ENCODE data around the gene PTPA. TPM values are rescaled to one million over a fixed set of nuclear protein-coding genes. Genes with fewer than 3 reads are reported as not detected.
A peak's percentile ranks its signal among the peaks of the same experiment; 100 is the strongest.
"Not testable (repeated sequence)": the region's sequence is repeated elsewhere in the genome, so short reads cannot be mapped to it uniquely, and the experiment has no call there.

Gene PTPA
- total RNA-seq, 2 experiments from 2014 or later = 83.0 to 94.5 TPM

DNA sequence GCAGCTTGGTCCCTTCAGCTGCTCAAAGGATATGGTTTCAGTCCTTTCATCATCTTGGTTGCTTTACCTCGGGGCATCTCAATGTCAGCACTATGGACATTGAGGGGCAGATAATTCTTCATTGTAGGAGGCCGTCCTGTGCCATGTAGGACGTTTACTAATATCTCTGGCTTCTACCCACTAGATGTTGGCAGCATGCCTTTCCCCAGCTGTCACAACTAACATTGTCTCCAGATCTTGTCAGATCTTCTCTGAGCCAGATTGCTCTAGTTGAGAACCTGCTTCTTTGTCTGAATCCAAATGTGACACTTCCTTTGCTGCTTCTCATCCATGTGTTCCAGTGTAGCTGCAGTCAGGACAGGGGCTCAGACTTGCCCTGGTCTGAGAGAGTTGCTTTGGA is 10.3 kb downstream of the PTPA start:
- peaks cover 26% of the 10 kb centered on the region for H3K36me3 Mint-ChIP-seq (ENCODE audit: low read depth)
- peaks cover 3% of the 10 kb centered on the region for H3K4me1 Mint-ChIP-seq (ENCODE audit: low read depth)
- no peaks in the 10 kb centered on the region for H3K27me3 Mint-ChIP-seq (ENCODE audit: low read depth)
- peaks cover 1% of the 10 kb centered on the region for H3K9me3 Mint-ChIP-seq
- no peak overlapping the region for H3K4me3 Mint-ChIP-seq
- CTCF ChIA-PET = interaction anchor here (0.5 to 1.3 kb wide), 4 partner anchors 9 to 505 kb away, joined by 3 to 5 read pairs (median 3); partner anchors contain the start of gene NTMT1
- intact Hi-C loops (cut with micrococcal nuclease) = no loop called here
- no peak overlapping the region for H3K27ac Mint-ChIP-seq
- no peak for DNase-seq

DNA sequence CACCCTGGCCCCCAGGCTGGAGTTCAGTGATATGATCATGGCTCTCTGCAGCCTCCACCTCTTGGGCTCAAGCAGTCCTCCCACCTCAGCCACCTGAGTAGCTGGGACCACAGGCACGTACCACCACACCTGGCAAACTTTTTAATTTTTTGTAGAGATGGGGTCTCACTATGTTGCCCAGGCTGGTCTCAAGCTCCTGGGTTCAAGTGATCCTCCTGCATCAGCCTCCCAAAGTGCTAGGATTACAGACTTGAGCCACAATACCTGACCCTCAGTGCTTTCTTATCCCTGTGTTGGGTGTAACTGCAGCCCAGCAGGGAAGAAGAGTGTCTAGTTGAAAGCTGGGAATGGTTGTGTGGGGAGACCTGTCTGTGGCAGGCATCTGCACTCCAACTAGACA is 10.9 kb downstream of the PTPA start:
- DNase-seq = no peak
- Mint-ChIP-seq H3K9me3 (peaks cover 1% of the 10 kb centered on the region), H3K4me3 (no peak overlapping the region), H3K4me1 (ENCODE audit: low read depth) (peaks cover 3% of the 10 kb centered on the region), H3K27ac (no peak overlapping the region), H3K27me3 (ENCODE audit: low read depth) (no peaks in the 10 kb centered on the region), H3K36me3 (ENCODE audit: low read depth) (peaks cover 26% of the 10 kb centered on the region)
- intact Hi-C loops (cut with micrococcal nuclease) = no loop called here
- CTCF ChIA-PET = interaction anchor here (0.7 to 1.5 kb wide), 5 partner anchors 9 to 30 kb away, joined by 3 to 6 read pairs (median 4); no protein-coding TSS in a partner anchor

DNA sequence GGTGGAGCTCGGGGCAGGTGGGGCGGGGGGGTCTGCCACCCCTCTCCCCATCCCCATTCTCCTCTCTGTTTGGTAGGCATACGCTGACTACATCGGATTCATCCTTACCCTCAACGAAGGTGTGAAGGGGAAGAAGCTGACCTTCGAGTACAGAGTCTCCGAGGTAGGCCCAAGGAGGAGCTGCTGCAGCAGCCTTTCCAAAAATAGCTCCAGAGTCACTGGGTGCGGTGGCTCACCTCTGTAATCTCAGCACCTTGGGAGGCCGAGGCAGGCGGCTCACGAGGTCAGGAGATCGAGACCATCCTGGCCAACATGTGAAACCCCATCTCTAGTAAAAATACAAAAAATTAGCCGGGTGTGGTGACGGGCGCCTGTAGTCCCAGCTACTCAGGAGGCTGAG is 11.8 kb downstream of the PTPA start:
- not testable (repeated sequence) for H3K27me3 Mint-ChIP-seq (ENCODE audit: low read depth)

DNA sequence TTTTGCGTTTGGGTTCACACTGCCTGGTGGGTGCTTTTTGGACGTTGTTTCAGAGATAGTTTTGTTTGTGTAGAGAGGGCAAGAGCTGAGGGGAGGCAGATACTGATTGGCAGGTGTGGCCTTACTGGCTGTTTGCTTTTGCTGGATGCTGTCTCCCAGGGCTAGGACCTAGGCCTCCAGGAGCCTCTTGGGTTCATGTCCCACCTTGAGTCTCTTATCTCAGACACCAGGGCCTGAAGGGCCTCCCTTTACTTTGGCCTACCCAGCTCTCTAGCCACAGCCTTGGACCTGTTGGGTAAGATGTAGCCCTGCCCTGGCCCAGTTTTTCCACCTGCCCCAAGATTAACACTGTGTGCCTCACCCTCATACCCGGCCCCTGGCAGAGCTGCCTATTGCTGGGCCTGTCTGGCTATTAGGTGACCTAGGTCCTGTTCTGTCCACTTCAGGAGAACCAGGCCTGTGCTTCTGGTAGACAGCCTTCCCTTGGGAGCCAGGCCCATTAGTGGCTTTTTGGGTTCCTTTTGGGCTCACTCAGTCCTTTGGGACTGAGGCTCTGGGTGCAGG is 13.4 kb downstream of the PTPA start:
- intact Hi-C loops (cut with micrococcal nuclease) = no loop called here
- no peak overlapping the region for H3K4me3 Mint-ChIP-seq
- CTCF ChIA-PET = interaction anchor here (0.5 to 2.8 kb wide), 4 partner anchors 15 to 487 kb away, joined by 3 to 15 read pairs (median 4); no protein-coding TSS in a partner anchor
- no peaks in the 10 kb centered on the region for H3K27me3 Mint-ChIP-seq (ENCODE audit: low read depth)
- peaks cover 22% of the 10 kb centered on the region for H3K36me3 Mint-ChIP-seq (ENCODE audit: low read depth)
- peaks cover 2% of the 10 kb centered on the region for H3K4me1 Mint-ChIP-seq (ENCODE audit: low read depth)
- H3K27ac Mint-ChIP-seq = no peak overlapping the region
- no peaks in the 10 kb centered on the region for H3K9me3 Mint-ChIP-seq
- no peak for DNase-seq

More for the DNA sequence above, 11.8 kb downstream of the PTPA start:
- CTCF ChIA-PET = interaction anchor here (0.7 to 1.5 kb wide), 2 partner anchors 9 to 20 kb away, joined by 3 to 6 read pairs; no protein-coding TSS in a partner anchor
- H3K4me3 Mint-ChIP-seq; H3K27ac Mint-ChIP-seq; DNase-seq; H3K9me3 Mint-ChIP-seq; intact Hi-C loops (cut with micrococcal nuclease); H3K4me1 Mint-ChIP-seq (ENCODE audit: low read depth): not testable (repeated sequence)
- H3K36me3 Mint-ChIP-seq (ENCODE audit: low read depth) = peaks cover 23% of the 10 kb centered on the region

DNA sequence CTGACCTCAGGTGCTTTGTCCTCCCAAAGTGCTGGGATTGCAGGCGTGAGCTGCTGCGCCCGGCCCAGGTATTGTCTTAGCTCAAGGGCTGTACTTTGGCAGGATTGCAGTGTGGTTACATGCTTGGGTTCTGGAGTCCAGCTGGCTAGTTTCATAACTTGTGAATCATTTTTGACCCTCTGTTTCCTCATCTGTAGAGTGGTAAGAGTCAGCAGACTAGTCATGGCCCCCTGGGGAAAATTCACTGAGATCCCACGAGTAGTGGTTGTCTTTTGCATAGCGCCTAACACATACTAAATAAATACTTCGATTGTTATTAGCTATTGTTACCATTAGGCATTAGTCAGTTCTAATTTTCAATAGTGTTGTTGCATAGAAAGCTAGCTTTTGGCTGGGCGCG is 14.3 kb downstream of the PTPA start:
- H3K9me3 Mint-ChIP-seq = no peaks in the 10 kb centered on the region
- CTCF ChIA-PET = interaction anchor here (1.1 to 2.8 kb wide), 4 partner anchors 14 to 499 kb away, joined by 3 to 15 read pairs (median 4); no protein-coding TSS in a partner anchor
- peaks cover 16% of the 10 kb centered on the region for H3K36me3 Mint-ChIP-seq (ENCODE audit: low read depth)
- H3K27me3 Mint-ChIP-seq (ENCODE audit: low read depth) = no peaks in the 10 kb centered on the region
- DNase-seq = no peak
- intact Hi-C loops (cut with micrococcal nuclease) = no loop called here
- H3K4me3 Mint-ChIP-seq = no peak overlapping the region
- H3K4me1 Mint-ChIP-seq (ENCODE audit: low read depth) = no peaks in the 10 kb centered on the region
- no peak overlapping the region for H3K27ac Mint-ChIP-seq

DNA sequence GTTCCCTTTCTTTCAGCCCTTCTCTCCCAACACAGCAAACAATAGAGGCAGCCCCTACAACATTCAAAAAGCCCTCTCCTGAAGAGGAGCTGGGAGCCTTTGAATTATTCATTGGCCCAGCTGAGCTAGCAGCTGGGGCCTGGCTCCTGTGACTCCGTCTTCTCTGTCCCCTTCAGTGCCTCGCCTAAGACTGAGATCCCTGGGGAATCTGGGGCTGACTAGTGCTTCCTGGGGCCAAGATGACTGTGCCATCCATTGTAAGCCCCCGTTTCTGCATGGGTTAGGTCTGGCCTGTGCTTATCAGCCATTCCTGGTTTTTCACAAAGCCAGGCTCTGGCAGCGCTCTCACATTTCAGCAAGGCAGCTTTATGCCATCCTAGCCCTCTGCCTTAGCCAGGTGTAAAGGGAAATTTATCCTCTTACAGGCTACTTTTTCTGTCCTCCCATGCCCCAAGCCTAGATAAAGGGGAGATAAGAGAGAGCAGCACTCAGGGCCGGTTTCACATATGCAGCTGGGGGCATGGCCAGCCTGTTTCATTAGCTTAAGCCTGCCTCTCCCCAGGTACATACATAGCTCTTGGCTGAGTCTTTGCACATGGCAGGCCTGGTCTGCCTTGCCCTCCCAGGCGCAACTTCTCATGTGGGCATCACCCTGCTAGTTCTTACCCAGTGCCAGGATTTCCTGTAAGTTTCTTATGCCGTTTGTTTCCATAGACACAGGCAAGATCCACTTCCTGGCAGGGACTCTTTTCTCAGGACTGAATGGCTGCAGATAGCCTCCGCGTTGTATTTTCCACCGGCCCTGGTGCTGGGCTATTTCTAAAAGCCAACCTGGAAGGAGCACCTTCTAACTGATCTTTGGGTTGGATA is 15.8 kb downstream of the PTPA start:
- Mint-ChIP-seq H3K36me3 (ENCODE audit: low read depth) (peaks cover 14% of the 10 kb centered on the region), H3K27ac (no peak overlapping the region), H3K4me1 (ENCODE audit: low read depth) (peaks cover 6% of the 10 kb centered on the region), H3K27me3 (ENCODE audit: low read depth) (no peaks in the 10 kb centered on the region), H3K4me3 (no peak overlapping the region), H3K9me3 (no peaks in the 10 kb centered on the region)
- no peak for DNase-seq
- intact Hi-C loops (cut with micrococcal nuclease) = no loop called here
- CTCF ChIA-PET = interaction anchor here (2.8 kb wide), 1 partner anchor 12 kb away, joined by 15 read pairs; no protein-coding TSS in a partner anchor

DNA sequence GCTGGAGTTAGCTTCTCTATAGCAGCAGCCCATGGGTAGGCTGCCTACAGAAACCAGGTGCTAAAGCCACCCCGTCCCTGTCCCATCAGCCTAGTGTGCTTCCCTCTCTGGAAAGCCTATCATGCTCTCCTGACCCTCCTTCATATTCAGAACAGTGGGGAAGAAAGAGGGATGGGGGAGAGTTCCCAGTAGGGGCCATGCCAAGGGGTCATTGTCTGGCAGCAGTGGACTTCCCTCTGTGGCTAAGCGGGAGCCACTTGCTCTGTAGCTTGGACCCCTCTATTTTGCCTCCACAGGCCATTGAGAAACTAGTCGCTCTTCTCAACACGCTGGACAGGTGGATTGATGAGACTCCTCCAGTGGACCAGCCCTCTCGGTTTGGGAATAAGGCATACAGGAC is 17.5 kb downstream of the PTPA start:
- H3K4me3 Mint-ChIP-seq = no peak overlapping the region
- intact Hi-C loops (cut with micrococcal nuclease) = no loop called here
- no peaks in the 10 kb centered on the region for H3K27me3 Mint-ChIP-seq (ENCODE audit: low read depth)
- peaks cover 10% of the 10 kb centered on the region for H3K36me3 Mint-ChIP-seq (ENCODE audit: low read depth)
- no peak for DNase-seq
- no peaks in the 10 kb centered on the region for H3K9me3 Mint-ChIP-seq
- CTCF ChIA-PET = interaction anchor here (1.2 kb wide), 1 partner anchor 10 kb away, joined by 4 read pairs; no protein-coding TSS in a partner anchor
- peaks cover 6% of the 10 kb centered on the region for H3K4me1 Mint-ChIP-seq (ENCODE audit: low read depth)
- no peak overlapping the region for H3K27ac Mint-ChIP-seq

DNA sequence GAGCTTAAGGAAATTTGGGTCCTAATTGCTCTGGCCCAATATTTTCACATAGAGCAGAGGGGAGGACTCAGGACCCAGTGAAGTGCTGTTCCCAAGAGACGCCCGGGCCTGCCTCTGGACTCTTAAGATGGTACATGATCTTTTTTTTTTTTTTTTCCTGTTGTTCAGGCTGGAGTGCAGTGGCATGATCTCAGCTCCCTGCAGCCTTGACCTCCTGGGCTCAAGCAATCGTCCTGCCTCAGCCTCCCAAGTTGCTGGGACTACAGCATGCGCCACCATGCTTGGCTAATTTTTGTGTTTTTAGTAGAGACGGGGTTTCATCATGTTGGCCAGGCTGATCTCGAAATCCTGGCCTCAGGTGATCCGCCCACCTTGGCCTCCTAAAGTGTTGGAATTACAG is 19.1 kb downstream of the PTPA start:
- CTCF ChIA-PET = interaction anchor here (0.6 to 4.8 kb wide), 10 partner anchors 10 to 1491 kb away, joined by 3 to 50 read pairs (median 7); partner anchors contain the start of genes NTMT1 and PTPA
- H3K9me3 Mint-ChIP-seq; H3K4me3 Mint-ChIP-seq; H3K4me1 Mint-ChIP-seq (ENCODE audit: low read depth); DNase-seq; H3K27me3 Mint-ChIP-seq (ENCODE audit: low read depth); H3K27ac Mint-ChIP-seq; H3K36me3 Mint-ChIP-seq (ENCODE audit: low read depth): not testable (repeated sequence)
- intact Hi-C loops (cut with micrococcal nuclease) = loop anchor here (10.0 kb wide), 1 partner anchor 195 kb away; no protein-coding TSS in a partner anchor

DNA sequence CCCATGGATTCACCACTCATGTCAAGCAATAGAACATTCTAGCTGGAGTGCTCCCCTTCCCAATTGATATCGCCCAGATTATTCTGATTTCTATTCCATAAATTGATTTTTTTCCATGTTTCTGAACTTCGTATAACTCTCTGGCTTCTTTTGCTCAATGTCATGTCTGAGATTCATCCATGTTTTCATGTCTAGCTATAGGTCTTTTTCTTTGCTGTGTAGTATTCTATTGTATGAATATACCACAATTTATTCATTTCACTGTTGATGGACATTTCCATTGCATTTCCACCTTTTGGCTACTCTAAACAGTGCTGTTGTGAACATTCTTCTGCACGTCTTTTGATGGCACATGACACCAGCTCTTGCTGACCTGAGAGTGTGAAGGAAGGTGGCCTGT is 19.6 kb downstream of the PTPA start:
- H3K27me3 Mint-ChIP-seq (ENCODE audit: low read depth) = no peaks in the 10 kb centered on the region
- H3K9me3 Mint-ChIP-seq = no peaks in the 10 kb centered on the region
- H3K4me1 Mint-ChIP-seq (ENCODE audit: low read depth) = peaks cover 6% of the 10 kb centered on the region
- no peak for DNase-seq
- intact Hi-C loops (cut with micrococcal nuclease) = loop anchor here (1.0 to 10.0 kb wide), 2 partner anchors 194 to 480 kb away; no protein-coding TSS in a partner anchor
- H3K36me3 Mint-ChIP-seq (ENCODE audit: low read depth) = peaks cover 6% of the 10 kb centered on the region
- H3K4me3 Mint-ChIP-seq = no peak overlapping the region
- CTCF ChIA-PET = interaction anchor here (0.6 to 4.8 kb wide), 21 partner anchors 8 to 654 kb away, joined by 3 to 50 read pairs (median 5); partner anchors contain the start of genes NTMT1 and PTPA
- no peak overlapping the region for H3K27ac Mint-ChIP-seq

DNA sequence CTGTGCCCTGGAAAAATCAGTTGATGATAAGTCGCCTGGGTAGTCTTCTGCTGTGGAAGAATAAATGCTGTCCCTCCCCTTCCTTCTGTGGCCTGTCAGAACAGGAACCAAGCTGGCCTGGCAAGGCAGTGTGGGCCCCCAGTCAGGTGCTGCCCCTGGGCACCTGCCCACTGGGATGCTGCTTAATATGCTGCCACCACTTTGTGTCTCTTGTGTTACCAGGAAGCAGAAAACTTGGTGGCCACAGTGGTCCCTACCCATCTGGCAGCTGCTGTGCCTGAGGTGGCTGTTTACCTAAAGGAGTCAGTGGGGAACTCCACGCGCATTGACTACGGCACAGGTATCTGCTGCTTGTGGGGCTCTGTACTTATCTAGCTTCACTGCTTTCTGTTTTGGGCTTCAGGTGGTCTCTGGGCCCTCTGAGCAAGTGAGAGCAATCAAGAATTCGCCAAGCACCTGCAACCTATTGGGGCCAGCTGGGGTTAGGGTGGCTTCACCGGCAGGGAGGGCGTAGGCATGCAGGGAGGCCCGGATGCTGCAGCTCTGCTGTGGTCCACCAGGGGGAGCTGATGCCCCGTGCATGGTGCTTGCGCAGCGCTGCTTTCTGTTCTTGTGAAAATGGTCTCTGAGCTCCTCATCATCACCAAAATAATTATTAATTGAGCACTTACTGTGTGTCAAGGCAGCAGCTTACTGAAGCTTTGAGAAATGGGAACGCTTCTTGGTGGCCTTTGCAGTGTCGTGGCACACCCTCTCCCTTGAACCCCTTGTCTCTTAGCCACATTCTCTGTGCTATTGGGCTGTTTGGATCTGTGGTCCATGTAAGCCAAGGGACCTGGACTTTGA is 20.3 kb downstream of the PTPA start:
- CTCF ChIA-PET = interaction anchor here (0.6 to 4.8 kb wide), 39 partner anchors 9 to 652 kb away, joined by 3 to 50 read pairs (median 4); partner anchors contain the start of genes C9orf50, NTMT1 and PTPA
- H3K27ac Mint-ChIP-seq = peak overlapping the region; percentile 27
- no peaks in the 10 kb centered on the region for H3K27me3 Mint-ChIP-seq (ENCODE audit: low read depth)
- no peaks in the 10 kb centered on the region for H3K9me3 Mint-ChIP-seq
- H3K36me3 Mint-ChIP-seq (ENCODE audit: low read depth) = peaks cover 6% of the 10 kb centered on the region
- intact Hi-C loops (cut with micrococcal nuclease) = loop anchor here (1.0 to 10.0 kb wide), 2 partner anchors 193 to 479 kb away; no protein-coding TSS in a partner anchor
- H3K4me1 Mint-ChIP-seq (ENCODE audit: low read depth) = peaks cover 6% of the 10 kb centered on the region
- DNase-seq = peak; percentile 90
- no peak overlapping the region for H3K4me3 Mint-ChIP-seq

DNA sequence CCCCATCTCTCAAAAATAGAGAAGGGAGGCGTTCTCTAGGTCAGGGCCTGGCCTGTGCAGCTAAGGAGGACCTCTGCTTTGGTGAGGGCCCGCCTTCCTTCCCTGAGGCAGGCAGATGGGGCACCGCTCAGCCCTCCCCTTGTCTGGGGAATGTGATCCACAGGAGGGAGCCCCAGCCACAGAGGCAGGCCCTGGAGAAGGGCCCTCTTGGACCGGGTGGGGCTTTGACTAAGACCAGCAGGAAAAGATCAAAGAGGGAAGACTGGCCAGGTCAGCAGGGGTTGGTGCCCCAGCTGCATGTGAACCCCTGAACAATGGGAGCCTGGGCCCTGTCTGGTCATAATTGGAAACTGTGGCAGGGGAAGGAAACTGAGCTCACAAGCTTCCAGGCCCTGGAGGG is 21.9 kb downstream of the PTPA start:
- Mint-ChIP-seq H3K4me1 (ENCODE audit: low read depth) (peaks cover 6% of the 10 kb centered on the region), H3K27me3 (ENCODE audit: low read depth) (no peaks in the 10 kb centered on the region), H3K4me3 (no peak overlapping the region), H3K9me3 (no peaks in the 10 kb centered on the region), H3K36me3 (ENCODE audit: low read depth) (peaks cover 6% of the 10 kb centered on the region), H3K27ac (no peak overlapping the region)
- intact Hi-C loops (cut with micrococcal nuclease) = loop anchor here (10.0 kb wide), 1 partner anchor 192 kb away; no protein-coding TSS in a partner anchor
- no peak for DNase-seq
- CTCF ChIA-PET = interaction anchor here (0.6 to 4.8 kb wide), 6 partner anchors 11 to 1478 kb away, joined by 3 to 31 read pairs (median 6); partner anchors contain the start of gene NTMT1

All from activated naive CD4-positive, alpha-beta T cell treated with anti-CD3 and anti-CD28 coated beads for 36 hours (primary cell).